ENCODE measurements around the gene SSTR3. TPM values are rescaled to one million over a fixed set of nuclear protein-coding genes. Genes with fewer than 3 reads are reported as not detected.

SSTR3 gene
- total and polyA plus RNA-seq, 10 of the 15 experiments (the other 5 are each of a cell fraction or from before 2014, with no cell fraction given), result 0.03 to 4.5 (median 2.4) TPM

DNA sequence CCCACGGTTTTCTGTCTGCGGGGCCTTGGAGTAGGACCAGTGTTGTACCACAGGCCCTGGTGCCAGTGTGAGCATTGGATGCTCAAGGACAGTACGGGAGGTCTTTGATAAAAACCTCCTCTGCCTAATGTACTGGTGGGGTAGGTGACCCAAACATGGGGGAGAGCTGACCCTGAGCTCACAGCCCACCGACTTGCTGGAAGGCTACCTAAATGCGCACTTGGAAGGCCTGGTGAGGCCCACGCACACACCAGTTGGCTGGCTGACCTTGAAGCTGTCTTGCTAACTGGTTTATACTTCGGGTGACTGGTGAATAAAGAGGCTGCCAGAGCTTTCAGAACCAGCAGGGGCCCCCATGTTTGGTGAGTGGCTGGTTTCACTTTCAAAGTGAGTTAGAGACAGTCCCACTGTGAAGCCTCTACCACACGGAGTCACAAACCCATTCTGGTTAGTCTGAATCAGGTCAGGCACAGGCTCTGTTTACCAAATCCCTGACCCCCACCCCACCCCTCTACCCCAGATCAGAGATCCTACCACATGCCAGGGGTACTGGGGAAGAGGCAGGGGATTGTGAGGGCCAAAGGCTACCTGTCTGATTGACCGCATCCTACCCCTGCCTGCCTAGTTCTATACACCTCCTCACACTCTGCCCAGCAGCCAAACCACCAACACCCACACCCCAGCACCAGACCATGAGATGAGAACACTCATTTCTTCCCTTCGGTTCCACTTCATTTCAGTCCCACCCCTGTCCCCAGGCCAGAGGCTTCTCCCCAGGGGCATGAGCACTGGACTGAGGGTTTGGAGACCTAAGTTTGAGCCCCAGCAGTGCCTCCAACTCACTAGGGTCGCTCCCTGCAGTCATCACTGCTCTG is 49.8 kb downstream of the SSTR3 start (continued):
- TF ChIP-seq, protein P1, sequence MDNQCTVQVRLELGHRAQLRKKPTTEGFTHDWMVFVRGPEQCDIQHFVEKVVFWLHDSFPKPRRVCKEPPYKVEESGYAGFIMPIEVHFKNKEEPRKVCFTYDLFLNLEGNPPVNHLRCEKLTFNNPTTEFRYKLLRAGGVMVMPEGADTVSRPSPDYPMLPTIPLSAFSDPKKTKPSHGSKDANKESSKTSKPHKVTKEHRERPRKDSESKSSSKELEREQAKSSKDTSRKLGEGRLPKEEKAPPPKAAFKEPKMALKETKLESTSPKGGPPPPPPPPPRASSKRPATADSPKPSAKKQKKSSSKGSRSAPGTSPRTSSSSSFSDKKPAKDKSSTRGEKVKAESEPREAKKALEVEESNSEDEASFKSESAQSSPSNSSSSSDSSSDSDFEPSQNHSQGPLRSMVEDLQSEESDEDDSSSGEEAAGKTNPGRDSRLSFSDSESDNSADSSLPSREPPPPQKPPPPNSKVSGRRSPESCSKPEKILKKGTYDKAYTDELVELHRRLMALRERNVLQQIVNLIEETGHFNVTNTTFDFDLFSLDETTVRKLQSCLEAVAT (IDR thresholded peaks at IDR 0.05), result peak; percentile 98
- TF ChIP-seq BACH1 (IDR thresholded peaks at IDR 0.05; ENCODE audit: borderline replicate concordance) (peak; percentile 87; the same call in 1 of the 2 replicates), TCF3 (IDR thresholded peaks at IDR 0.05; ENCODE audit: borderline replicate concordance, insufficient read depth, low read depth, low read length) (peak; percentile 11; the same call in 1 of the 2 replicates), IKZF2 (IDR thresholded peaks at IDR 0.05) (peak; percentile 93 to 97), SIN3A (IDR thresholded peaks at IDR 0.05; ENCODE audit: low read depth, low read length) (no peak), SRF (IDR thresholded peaks at IDR 0.05; ENCODE audit: low read depth in 2 of 2, low read length in 2 of 2) (0 out of 4 replicates have a peak, but pooled peaks of 1 of the 2 experiments have one; percentile 43), POU2F2 (IDR thresholded peaks at IDR 0.05; ENCODE audit: borderline replicate concordance, low read depth, low read length) (peak; percentile 87; the same call in 2 of the 3 replicates), ASH2L (IDR thresholded peaks at IDR 0.05; ENCODE audit: borderline replicate concordance, low read depth) (peak; percentile 89; the same call in 1 of the 2 replicates), KAT2A (conservative IDR thresholded peaks at IDR 0.05; ENCODE audit: control insufficient read depth, low read depth, low read length) (no peak), SUZ12 (IDR thresholded peaks at IDR 0.05; ENCODE audit: unreplicated experiment) (no peak), WRNIP1 (IDR thresholded peaks at IDR 0.05; ENCODE audit: borderline replicate concordance, low read depth, low read length) (no peak; the same call in 1 of the 2 replicates), KDM1A (IDR thresholded peaks at IDR 0.05; ENCODE audit: borderline replicate concordance) (no peak), ZNF217 (IDR thresholded peaks at IDR 0.05) (no peak; the same call in 1 of the 2 replicates), TCF7 (IDR thresholded peaks at IDR 0.05; ENCODE audit: borderline replicate concordance) (no peak), NR2C1 (IDR thresholded peaks at IDR 0.05) (no peak; the same call in 1 of the 2 replicates), SMAD5 (IDR thresholded peaks at IDR 0.05; ENCODE audit: low read depth) (0 out of 2 replicates have a peak, but pooled peaks have one; percentile 36), RELA (IDR thresholded peaks at IDR 0.05; ENCODE audit: borderline replicate concordance, partially characterized antibody) (peak; percentile 58), NRF1 (conservative IDR thresholded peaks at IDR 0.05; ENCODE audit: low read depth, low read length) (no peak), RAD51 (IDR thresholded peaks at IDR 0.05) (peak; percentile 66)
- TF ChIP-seq, protein P2, sequence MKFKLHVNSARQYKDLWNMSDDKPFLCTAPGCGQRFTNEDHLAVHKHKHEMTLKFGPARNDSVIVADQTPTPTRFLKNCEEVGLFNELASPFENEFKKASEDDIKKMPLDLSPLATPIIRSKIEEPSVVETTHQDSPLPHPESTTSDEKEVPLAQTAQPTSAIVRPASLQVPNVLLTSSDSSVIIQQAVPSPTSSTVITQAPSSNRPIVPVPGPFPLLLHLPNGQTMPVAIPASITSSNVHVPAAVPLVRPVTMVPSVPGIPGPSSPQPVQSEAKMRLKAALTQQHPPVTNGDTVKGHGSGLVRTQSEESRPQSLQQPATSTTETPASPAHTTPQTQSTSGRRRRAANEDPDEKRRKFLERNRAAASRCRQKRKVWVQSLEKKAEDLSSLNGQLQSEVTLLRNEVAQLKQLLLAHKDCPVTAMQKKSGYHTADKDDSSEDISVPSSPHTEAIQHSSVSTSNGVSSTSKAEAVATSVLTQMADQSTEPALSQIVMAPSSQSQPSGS (IDR thresholded peaks at IDR 0.05; ENCODE audit: low read length), result no peak
- TF ChIP-seq, protein P3, sequence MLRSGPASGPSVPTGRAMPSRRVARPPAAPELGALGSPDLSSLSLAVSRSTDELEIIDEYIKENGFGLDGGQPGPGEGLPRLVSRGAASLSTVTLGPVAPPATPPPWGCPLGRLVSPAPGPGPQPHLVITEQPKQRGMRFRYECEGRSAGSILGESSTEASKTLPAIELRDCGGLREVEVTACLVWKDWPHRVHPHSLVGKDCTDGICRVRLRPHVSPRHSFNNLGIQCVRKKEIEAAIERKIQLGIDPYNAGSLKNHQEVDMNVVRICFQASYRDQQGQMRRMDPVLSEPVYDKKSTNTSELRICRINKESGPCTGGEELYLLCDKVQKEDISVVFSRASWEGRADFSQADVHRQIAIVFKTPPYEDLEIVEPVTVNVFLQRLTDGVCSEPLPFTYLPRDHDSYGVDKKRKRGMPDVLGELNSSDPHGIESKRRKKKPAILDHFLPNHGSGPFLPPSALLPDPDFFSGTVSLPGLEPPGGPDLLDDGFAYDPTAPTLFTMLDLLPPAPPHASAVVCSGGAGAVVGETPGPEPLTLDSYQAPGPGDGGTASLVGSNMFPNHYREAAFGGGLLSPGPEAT (IDR thresholded peaks at IDR 0.05; ENCODE audit: low read depth), result peak; percentile 90
- TF ChIP-seq, protein P4, sequence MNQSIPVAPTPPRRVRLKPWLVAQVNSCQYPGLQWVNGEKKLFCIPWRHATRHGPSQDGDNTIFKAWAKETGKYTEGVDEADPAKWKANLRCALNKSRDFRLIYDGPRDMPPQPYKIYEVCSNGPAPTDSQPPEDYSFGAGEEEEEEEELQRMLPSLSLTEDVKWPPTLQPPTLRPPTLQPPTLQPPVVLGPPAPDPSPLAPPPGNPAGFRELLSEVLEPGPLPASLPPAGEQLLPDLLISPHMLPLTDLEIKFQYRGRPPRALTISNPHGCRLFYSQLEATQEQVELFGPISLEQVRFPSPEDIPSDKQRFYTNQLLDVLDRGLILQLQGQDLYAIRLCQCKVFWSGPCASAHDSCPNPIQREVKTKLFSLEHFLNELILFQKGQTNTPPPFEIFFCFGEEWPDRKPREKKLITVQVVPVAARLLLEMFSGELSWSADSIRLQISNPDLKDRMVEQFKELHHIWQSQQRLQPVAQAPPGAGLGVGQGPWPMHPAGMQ (IDR thresholded peaks at IDR 0.05; ENCODE audit: borderline replicate concordance), result peak; percentile 58; the same call in 1 of the 2 replicates
- TF ChIP-seq, protein P5, sequence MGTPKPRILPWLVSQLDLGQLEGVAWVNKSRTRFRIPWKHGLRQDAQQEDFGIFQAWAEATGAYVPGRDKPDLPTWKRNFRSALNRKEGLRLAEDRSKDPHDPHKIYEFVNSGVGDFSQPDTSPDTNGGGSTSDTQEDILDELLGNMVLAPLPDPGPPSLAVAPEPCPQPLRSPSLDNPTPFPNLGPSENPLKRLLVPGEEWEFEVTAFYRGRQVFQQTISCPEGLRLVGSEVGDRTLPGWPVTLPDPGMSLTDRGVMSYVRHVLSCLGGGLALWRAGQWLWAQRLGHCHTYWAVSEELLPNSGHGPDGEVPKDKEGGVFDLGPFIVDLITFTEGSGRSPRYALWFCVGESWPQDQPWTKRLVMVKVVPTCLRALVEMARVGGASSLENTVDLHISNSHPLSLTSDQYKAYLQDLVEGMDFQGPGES (IDR thresholded peaks at IDR 0.05), result no peak

All from GM12878 (cell line).